IPS DF 6.9 (cell line): ENCODE results near the gene NOXA1.
"Not testable (repeated sequence)": the region's sequence is repeated elsewhere in the genome, so short reads cannot be mapped to it uniquely, and the experiment has no call there.

ENCODE experiments used
- DNase-seq: peaks from one replicate; pipeline ENCODE4 v3.0.0-alpha.2; 2013; ENCODE audit warnings: low read depth, low spot score
- H3K27ac ChIP-seq: one replicate; pipeline ENCODE4 v1.5.1; 2013; ENCODE audit warnings: low read length, control low read depth
- H3K27me3 ChIP-seq: 2 replicates; pipeline ENCODE4 v1.6.1; 2013; ENCODE audit warnings: mild to moderate bottlenecking, low read length; ENCODE audit not compliant: control insufficient read depth, insufficient read depth
- H3K36me3 ChIP-seq: 2 replicates; pipeline ENCODE4 v1.6.1; 2013; ENCODE audit warnings: low read length; ENCODE audit not compliant: control insufficient read depth, insufficient read depth
- H3K4me1 ChIP-seq: 2 replicates; pipeline ENCODE4 v1.6.1; 2013; ENCODE audit warnings: low read length; ENCODE audit not compliant: control insufficient read depth, insufficient read depth
- H3K4me3 ChIP-seq: 2 replicates; pipeline ENCODE4 v1.5.1; 2013; ENCODE audit warnings: mild to moderate bottlenecking, low read length
- H3K9me3 ChIP-seq: 2 replicates; pipeline ENCODE4 v1.6.1; 2013; ENCODE audit warnings: low read length, inconsistent platforms; ENCODE audit not compliant: control insufficient read depth, insufficient read depth
- WGBS: extraction: QIAGEN DNeasy Blood & Tissue Kit; methylation state at CpG from one replicate; pipeline ENCODE4 v1.1.7; 2013; ENCODE audit warnings: mixed read lengths, missing lambda C conversion rate; ENCODE audit not compliant: insufficient read length, insufficient coverage; 5-methylcytosine and 5-hydroxymethylcytosine counted together

Gene NOXA1

DNA sequence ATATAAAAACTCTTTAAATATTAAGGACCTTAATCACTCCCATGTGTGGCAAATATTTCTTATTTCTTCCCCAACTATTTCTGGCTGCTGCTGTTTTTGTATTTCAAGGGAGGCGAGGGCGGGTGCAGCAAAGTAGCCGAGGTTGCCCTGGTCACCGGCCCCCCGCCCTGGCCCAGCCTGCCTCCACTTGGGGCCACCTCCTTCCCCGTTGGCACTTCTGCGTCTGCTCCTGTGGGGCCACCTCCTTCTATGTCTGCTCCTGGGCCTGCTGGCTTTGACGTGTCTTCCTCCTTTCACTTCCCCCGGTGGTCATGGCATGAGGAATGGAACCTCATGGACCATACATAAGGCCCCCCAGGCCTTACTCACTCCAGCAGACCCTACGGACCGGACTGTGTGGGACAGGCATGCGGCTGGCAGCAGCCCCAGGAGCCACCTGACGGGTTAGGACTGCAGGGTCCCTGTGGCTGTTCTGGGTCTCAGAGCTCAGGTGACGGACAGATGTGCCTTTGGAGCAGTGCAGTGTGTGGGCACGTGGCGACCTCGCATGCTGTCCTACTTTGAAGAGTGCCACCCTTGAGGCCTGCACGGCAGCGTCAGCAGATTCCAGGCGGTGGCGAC lies 23.8 kb downstream of the NOXA1 start:
- Histone ChIP-seq H3K36me3 (peaks cover 14% of the 10 kb centered on the region), H3K27me3 (no peaks in the 10 kb centered on the region), H3K4me1 (no peaks in the 10 kb centered on the region; the same call in 1 of the 2 replicates), H3K4me3 (no peak overlapping the region), H3K9me3 (no peaks in the 10 kb centered on the region), H3K27ac (no peak overlapping the region)
- DNase-seq = no peak
- no CpG with 5 or more reads among the region's 21 CpGs for WGBS

DNA sequence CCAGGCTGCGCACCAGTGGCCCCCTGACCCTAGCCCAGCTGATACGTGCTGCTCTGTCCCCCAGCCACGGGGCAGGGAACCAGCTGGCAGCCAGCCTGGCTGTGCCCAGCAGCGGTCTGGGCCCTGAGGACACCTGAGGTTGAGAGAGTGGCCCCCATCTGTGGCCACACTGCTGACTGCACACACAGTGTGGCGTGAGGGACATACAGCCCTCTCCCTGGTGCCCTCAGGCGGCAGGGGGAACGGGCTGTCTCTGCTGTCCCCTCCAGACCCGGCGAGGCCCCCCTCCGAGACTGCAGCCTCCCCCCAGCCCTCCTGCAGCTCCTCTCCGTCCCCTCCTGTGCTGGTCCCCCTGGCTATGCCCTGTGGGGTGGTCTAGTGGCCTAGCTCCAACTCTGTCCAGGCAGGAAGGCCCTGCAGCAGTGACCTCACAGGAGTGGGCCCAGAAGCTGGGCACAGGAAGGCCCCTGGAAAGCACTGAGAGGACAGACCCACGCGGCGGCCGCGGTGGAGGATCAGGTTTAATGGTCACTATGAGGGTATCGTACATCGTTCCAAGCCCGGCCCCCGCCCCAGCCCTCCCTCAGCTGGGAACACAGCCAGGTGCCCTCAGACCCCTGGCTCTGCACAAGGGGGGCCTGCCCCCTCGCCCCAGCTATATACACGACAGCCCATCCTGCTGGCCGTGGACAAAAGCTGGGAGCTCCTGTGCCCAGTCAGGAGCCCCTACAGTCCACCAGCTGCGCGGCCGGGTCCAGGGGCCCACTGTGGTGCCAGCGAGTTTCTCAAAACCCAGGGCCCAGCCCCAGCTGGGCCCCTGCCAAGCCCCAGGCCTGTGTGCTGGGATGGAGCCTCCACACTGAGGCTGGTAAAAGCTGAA lies 24.8 kb downstream of the NOXA1 start:
- H3K36me3 ChIP-seq = peaks cover 16% of the 10 kb centered on the region
- no peak overlapping the region; the same call in 1 of the 2 replicates for H3K4me3 ChIP-seq
- no peak for DNase-seq
- H3K27ac ChIP-seq = no peak overlapping the region
- no CpG with 5 or more reads among the region's 27 CpGs for WGBS
- H3K9me3 ChIP-seq = no peaks in the 10 kb centered on the region
- H3K27me3 ChIP-seq = no peaks in the 10 kb centered on the region
- no peaks in the 10 kb centered on the region; the same call in 1 of the 2 replicates for H3K4me1 ChIP-seq

DNA sequence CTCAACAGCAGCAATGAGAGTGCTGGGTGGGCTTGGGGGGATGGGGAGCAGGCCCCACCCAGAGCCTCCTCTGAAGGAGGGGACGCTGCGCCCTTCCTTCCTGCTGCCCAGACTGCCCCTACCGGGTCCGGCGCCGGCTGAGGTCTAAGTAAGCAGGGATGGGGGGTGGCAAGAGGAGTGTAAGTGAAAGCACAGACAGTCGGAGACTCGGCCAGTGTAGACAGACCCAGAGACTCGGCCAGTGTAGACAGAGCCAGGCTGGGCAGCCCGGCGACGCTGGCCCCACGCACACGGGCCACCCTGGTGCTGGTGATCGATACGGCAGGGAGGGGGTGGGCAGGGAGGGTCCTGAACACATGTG lies 25.4 kb downstream of the NOXA1 start:
- H3K36me3 ChIP-seq = peaks cover 16% of the 10 kb centered on the region
- H3K27ac ChIP-seq = no peak overlapping the region
- no peak for DNase-seq
- no peaks in the 10 kb centered on the region for H3K27me3 ChIP-seq
- no peaks in the 10 kb centered on the region for H3K9me3 ChIP-seq
- no peak overlapping the region for H3K4me3 ChIP-seq
- WGBS = no CpG with 5 or more reads among the region's 16 CpGs
- peaks cover 2% of the 10 kb centered on the region; the same call in 1 of the 2 replicates for H3K4me1 ChIP-seq

DNA sequence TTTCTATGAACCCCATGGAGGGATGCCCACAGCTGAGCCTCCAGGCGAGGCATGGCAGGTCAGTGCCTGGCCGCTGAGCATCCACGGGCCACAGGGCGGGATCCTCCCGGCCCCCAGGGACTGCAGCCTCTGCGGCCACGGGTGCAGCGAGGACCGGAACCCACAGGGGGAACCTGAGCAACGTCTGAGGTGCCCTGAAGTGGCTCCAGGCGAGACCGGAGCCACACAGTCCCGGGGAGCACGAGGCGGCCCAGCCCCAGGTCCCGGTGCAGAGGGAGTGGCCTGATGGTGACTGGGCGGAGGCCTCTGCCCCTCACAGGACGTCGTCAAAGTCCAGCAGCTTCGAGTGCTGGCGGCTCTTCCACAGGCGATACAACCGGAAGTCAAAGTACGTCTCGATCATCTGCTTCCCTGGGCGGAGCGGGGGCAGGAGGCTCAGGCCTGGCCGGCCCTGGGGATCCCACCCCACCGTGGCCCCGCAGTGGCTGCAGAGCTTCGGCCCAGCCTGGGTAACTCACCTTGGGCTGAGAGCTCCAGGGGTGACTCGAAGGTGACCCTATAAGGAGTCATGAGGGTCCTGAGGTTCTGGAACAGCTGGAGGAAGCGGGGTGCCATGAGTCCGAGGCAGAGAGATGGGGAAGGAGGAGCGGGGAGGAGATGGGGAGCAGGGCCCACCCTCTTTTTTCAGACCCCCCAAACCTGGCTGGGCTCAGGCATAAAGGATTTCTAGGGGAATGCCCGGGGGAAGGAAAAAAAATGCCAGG lies 26.1 kb downstream of the NOXA1 start:
- peaks cover 16% of the 10 kb centered on the region for H3K36me3 ChIP-seq
- no CpG with 5 or more reads among the region's 36 CpGs for WGBS
- no peak overlapping the region for H3K4me3 ChIP-seq
- no peak for DNase-seq
- no peaks in the 10 kb centered on the region for H3K9me3 ChIP-seq
- H3K4me1 ChIP-seq = peaks cover 2% of the 10 kb centered on the region
- no peaks in the 10 kb centered on the region for H3K27me3 ChIP-seq
- H3K27ac ChIP-seq = no peak overlapping the region

DNA sequence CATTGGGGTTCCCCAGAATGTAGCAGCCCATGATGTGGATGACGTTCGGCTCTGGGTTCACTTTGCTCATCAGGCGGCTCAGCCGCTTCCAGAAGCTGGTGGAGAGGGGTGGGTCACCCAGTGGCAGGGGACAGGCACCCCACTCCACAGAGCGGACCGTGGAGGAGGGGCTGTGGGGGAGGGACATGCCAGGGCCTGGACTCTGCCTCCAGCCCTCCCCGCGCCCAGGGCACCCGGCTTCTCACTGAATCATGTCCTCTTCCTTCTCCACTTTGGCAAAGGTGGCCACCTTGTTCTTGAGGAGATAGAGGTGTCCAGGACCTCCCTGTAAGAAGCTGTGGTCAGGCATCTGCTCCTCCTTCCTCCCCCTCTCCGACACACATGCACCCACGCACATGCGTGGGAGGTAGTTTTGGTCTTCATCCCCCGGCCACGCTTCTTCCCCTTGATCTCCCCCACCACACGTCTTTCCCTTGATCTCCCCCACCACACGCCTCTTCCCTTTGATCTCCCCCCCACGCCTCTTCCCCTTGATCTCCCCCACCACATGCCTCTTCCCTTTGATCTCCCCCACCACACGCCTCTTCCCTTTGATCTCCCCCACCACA lies 26.8 kb downstream of the NOXA1 start:
- H3K9me3 ChIP-seq = no peaks in the 10 kb centered on the region
- no peak overlapping the region for H3K4me3 ChIP-seq
- no peak for DNase-seq
- H3K36me3 ChIP-seq = peaks cover 16% of the 10 kb centered on the region
- H3K27ac ChIP-seq = no peak overlapping the region
- WGBS = no CpG with 5 or more reads among the region's 18 CpGs
- H3K4me1 ChIP-seq = peaks cover 9% of the 10 kb centered on the region
- H3K27me3 ChIP-seq = no peaks in the 10 kb centered on the region

DNA sequence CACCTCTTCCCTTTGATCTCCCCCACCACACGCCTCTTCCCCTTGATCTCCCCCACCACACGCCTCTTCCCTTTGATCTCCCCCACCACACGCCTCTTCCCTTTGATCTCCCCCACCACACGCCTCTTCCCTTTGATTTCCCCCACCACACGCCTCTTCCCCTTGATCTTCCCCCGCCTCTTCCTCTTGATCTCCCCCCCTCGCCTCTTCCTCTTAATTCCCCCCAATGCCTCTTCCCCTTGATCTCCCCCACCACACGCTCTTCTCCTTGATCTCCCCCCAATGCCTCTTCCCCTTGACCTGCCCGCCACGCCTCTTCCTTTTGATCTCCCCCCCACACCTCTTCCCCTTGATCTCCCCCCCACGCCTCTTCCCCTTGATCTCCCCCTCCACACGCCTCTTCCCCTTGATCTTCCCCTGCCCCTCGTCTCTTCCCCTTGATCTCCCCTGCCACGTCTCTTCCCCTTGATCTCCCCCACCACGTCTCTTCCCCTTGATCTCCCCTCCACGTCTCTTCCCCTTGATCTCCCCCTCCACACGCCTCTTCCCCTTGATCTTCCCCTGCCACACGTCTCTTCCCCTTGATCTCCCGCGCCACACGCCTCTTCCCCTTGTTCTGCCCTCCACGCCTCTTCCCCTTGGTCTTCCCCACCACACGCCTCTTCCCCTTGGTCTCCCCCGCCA lies 27.5 kb downstream of the NOXA1 start:
- DNase-seq, H3K4me1 ChIP-seq, H3K9me3 ChIP-seq, H3K4me3 ChIP-seq, H3K27ac ChIP-seq, H3K27me3 ChIP-seq: not testable (repeated sequence)
- no CpG with 5 or more reads among the region's 24 CpGs for WGBS
- H3K36me3 ChIP-seq = peaks cover 20% of the 10 kb centered on the region

DNA sequence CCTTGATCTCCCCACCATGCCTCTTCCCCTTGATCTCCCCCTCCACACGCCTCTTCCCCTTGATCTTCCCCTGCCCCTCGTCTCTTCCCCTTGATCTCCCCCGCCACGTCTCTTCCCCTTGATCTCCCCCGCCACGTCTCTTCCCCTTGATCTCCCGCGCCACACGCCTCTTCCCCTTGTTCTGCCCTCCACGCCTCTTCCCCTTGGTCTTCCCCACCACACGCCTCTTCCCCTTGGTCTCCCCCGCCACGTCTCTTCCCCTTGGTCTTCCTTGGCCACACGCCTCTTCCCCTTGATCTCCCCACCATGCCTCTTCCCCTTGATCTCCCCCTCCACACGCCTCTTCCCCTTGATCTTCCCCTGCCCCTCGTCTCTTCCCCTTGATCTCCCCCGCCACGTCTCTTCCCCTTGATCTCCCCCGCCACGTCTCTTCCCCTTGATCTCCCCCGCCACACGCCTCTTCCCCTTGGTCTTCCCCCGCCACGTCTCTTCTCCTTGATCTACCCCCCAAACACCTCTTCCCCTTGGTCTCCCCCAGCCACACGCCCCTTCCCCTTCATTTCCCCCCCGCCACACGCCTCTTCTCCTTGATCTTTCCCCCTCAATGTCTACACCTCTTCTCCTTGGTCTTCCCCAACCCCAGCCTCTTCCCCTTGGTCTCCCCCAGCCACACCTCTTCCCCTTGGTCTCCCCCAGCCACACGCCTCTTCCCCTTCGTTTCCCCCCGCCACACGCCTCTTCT lies 28.2 kb downstream of the NOXA1 start:
- H3K9me3 ChIP-seq, H3K4me3 ChIP-seq, DNase-seq, H3K27ac ChIP-seq, H3K4me1 ChIP-seq, H3K27me3 ChIP-seq: not testable (repeated sequence)
- peaks cover 20% of the 10 kb centered on the region for H3K36me3 ChIP-seq
- WGBS = 100% methylated on average over 2 of the region's 31 CpGs

DNA sequence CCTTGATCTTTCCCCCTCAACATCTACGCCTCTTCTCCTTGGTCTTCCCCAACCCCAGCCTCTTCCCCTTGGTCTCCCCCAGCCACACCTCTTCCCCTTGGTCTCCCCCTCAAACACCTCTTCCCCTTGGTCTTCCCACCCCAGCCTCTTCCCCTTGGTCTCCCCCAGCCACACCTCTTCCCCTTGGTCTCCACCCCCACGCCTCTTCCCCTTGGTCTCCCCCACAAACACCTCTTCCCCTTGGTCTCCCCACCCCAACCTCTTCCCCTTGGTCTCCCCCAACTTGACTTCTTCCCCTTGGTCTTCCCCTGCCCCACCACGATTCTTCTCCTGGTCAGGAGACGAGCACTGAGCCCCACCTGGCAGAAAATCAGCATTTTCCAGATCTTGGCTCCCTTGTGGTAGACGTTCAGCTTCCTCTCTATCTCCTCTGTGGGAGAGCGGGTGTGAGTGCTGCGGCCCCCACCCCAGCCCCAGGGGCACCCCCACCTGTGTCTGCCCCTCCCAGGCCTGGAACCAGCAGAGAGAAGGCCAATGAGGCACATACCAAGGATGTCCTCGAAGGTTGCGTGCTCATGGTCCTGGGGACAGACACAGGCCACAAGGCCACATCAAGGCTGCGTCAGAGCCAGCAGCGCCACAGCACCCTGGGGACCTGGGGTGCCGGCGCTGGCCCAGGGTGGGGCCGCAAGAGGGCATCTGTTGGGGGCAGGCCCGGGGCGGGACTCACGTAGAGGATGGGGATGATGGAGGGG lies 29.0 kb downstream of the NOXA1 start:
- peaks cover 9% of the 10 kb centered on the region for H3K4me1 ChIP-seq
- WGBS = no CpG with 5 or more reads among the region's 17 CpGs
- no peak overlapping the region for H3K4me3 ChIP-seq
- DNase-seq = no peak
- H3K27ac ChIP-seq = no peak overlapping the region
- H3K36me3 ChIP-seq = peaks cover 21% of the 10 kb centered on the region
- no peaks in the 10 kb centered on the region for H3K9me3 ChIP-seq
- H3K27me3 ChIP-seq = no peaks in the 10 kb centered on the region
